ENCODE measurements around the gene ZC3H12A. TPM values are rescaled to one million over a fixed set of nuclear protein-coding genes. Genes with fewer than 3 reads are reported as not detected.

Gene ZC3H12A
- total RNA-seq, 2 donors from 2014 or later = 12.2 to 31.6 TPM

DNA sequence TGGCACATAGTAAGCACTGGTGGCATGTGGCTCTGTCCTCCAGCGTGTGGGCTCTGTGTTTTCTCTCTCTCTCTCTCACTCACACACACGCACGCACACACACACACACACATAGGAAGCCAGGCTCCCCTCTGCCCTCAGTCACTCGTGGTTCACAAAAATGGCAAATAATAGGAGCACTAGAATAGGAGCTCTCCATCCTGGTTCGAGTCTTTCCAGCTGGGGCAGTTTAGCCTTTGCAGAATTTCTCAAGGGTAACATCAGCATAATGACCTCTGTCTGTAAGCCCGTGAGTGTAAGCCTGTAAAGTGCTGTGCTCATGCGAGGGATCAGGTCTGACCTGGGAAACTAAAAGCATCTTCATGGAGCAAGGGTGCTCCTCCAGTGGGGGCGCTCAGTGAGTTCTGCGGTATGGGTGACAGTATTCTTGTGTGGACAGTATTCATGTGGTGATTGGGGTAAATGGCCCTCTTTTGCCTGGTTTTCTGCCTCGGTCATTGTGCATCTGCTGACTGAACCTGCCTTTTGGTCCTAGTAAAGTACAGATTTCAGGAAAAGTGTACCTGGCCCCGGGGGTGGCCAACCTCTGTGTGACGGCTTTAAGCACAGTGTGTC lies 842 bp upstream of the ZC3H12A start:
- Histone ChIP-seq H3K9me3 (no peaks in the 10 kb centered on the region), H3K36me3 (replicated peaks in 1 of 2; ENCODE audit: insufficient read depth in 1 of 2, low read depth in 2 of 2) (no peaks in the 10 kb centered on the region), H3K4me3 (peak overlapping the region in 1 of 2 donors; percentile 0), H3K27me3 (no peaks in the 10 kb centered on the region), H3K27ac (peak overlapping the region; percentile 92 to 97 (median 96)), H3K4me1 (peaks cover 69% of the 10 kb centered on the region)
- ATAC-seq (no peak), DNase-seq (peak in 3 of 4 donors; percentile 27 to 45 (median 32))
- 9 to 12% methylated on average over 8 to 12 of the region's 12 CpGs for WGBS, 2 donors
- no peak for TF ChIP-seq POLR2A (IDR thresholded peaks at IDR 0.05)
- intact Hi-C loops (cut with DNase I) = no loop called here

DNA sequence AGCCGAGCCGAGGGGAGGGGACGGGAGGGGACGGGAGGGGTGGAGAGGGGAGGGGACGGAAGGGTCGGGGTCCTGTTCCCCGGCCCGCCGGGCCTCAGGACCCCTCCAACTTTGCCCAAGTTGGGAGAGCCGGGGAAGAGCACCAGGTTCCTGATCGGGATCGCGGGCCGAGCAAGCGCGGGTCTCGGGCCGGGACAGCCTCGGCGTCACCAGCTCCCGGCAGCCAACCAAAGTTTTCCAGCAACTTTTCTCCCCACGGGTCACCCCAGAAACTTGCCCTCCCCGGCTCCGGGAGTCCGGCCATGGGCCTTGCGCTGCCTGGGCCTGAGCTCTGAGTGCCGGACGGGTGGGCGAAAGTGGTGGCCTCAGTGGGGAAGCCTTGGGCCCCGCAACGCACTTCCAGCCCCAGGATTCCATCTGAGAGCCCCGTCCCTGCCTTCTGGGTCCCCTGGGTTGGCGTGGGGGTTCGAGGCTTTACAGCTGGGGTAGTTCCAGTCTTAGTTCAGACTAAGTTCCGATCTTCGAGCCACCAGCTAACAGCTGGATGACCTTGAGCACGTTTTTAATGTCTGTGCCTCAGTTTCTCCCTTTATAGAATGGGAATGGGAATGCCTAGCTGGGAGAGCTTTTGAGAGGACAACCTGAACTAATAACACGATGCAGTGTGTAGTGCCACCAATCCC lies 458 bp downstream of the ZC3H12A start:
- TF ChIP-seq POLR2A (IDR thresholded peaks at IDR 0.05) = no peak
- TF ChIP-seq, protein P1, sequence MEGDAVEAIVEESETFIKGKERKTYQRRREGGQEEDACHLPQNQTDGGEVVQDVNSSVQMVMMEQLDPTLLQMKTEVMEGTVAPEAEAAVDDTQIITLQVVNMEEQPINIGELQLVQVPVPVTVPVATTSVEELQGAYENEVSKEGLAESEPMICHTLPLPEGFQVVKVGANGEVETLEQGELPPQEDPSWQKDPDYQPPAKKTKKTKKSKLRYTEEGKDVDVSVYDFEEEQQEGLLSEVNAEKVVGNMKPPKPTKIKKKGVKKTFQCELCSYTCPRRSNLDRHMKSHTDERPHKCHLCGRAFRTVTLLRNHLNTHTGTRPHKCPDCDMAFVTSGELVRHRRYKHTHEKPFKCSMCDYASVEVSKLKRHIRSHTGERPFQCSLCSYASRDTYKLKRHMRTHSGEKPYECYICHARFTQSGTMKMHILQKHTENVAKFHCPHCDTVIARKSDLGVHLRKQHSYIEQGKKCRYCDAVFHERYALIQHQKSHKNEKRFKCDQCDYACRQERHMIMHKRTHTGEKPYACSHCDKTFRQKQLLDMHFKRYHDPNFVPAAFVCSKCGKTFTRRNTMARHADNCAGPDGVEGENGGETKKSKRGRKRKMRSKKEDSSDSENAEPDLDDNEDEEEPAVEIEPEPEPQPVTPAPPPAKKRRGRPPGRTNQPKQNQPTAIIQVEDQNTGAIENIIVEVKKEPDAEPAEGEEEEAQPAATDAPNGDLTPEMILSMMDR (IDR thresholded peaks at IDR 0.05) = no peak
- Histone ChIP-seq H3K27ac (peak overlapping the region; percentile 92 to 97 (median 96)), H3K4me1 (peaks cover 82% of the 10 kb centered on the region), H3K36me3 (replicated peaks in 1 of 2; ENCODE audit: insufficient read depth in 1 of 2, low read depth in 2 of 2) (no peaks in the 10 kb centered on the region), H3K9me3 (no peaks in the 10 kb centered on the region), H3K27me3 (no peaks in the 10 kb centered on the region), H3K4me3 (peak overlapping the region; percentile 46 to 70)
- intact Hi-C loops (cut with DNase I) = no loop called here
- ATAC-seq (peak; percentile 1), DNase-seq (peak; percentile 42 to 51 (median 50))
- 0 to 1% methylated on average over 7 to 36 of the region's 38 CpGs for WGBS, 2 donors

DNA sequence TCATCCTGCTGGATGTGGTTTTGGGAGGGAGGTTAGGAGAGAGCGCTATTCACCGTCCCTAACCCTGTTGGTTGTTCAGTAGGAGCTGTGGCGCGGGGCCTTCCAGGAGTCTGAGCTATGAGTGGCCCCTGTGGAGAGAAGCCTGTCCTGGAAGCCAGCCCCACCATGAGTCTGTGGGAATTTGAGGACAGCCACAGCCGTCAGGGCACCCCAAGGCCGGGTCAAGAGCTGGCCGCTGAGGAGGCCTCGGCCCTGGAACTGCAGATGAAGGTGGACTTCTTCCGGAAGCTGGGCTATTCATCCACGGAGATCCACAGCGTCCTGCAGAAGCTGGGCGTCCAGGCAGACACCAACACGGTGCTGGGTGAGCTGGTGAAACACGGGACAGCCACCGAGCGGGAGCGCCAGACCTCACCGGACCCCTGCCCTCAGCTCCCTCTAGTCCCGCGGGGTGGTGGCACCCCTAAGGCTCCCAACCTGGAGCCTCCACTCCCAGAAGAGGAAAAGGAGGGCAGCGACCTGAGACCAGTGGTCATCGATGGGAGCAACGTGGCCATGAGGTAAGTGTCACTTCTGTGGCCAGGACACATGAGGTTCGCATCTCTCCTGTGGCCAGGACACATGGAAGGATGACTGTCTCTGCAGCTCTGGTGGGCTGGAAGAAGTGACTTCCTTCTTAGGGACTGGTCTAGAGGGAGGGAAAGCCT lies 1.2 kb downstream of the ZC3H12A start:
- H3K4me3 ChIP-seq = peak overlapping the region; percentile 46 to 70
- WGBS, 2 donors = 41 to 46% methylated on average over 2 to 20 of the region's 24 CpGs
- peaks cover 89% of the 10 kb centered on the region for H3K4me1 ChIP-seq
- DNase-seq = peak in 3 of 4 donors; percentile 40 to 47 (median 43)
- H3K36me3 ChIP-seq (replicated peaks in 1 of 2; ENCODE audit: insufficient read depth in 1 of 2, low read depth in 2 of 2) = peaks cover under 1 to 1% of the 10 kb centered on the region in 2 donors
- H3K27ac ChIP-seq = peak overlapping the region; percentile 92 to 97 (median 96)
- no peak for ATAC-seq
- intact Hi-C loops (cut with DNase I) = no loop called here
- H3K27me3 ChIP-seq = no peaks in the 10 kb centered on the region
- no peaks in the 10 kb centered on the region for H3K9me3 ChIP-seq
- TF ChIP-seq POLR2A (IDR thresholded peaks at IDR 0.05) = no peak
- TF ChIP-seq, protein P1 (IDR thresholded peaks at IDR 0.05) = no peak

DNA sequence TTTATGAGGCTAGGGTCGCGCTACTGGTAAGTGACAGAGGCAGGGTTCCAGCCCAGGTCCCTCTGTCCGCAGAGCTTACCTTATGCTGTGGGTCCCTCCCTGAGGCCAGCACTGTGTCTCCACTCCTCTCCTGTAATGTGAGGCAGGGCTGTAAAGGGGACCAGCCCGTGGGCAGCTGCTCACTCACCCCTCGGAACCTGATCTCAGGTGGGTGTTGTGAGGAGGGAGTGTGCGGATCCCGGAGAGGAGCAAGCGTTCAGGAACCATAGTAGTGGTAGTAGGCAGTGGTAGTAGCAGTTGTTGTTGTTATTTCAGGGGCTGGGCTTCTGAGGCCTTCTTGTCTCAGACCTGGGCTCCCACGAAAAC lies 1.7 kb downstream of the ZC3H12A start:
- ATAC-seq (no peak), DNase-seq (peak in 1 of 4 donors; percentile 17)
- Histone ChIP-seq H3K36me3 (replicated peaks in 1 of 2; ENCODE audit: insufficient read depth in 1 of 2, low read depth in 2 of 2) (peaks cover 6% of the 10 kb centered on the region in 2 donors), H3K4me1 (peaks cover 88% of the 10 kb centered on the region), H3K4me3 (peak overlapping the region in 1 of 2 donors; percentile 46), H3K27ac (peak overlapping the region; percentile 92 to 97 (median 96)), H3K27me3 (no peaks in the 10 kb centered on the region), H3K9me3 (no peaks in the 10 kb centered on the region)
- 32 to 37% methylated on average over 6 to 9 of the region's 9 CpGs for WGBS, 2 donors
- intact Hi-C loops (cut with DNase I) = no loop called here
- TF ChIP-seq, protein P1 (IDR thresholded peaks at IDR 0.05) = no peak
- TF ChIP-seq POLR2A (IDR thresholded peaks at IDR 0.05) = no peak
